ENCODE results near the gene RNU1-4. TPM values are rescaled to one million over a fixed set of nuclear protein-coding genes. Genes with fewer than 3 reads are reported as not detected.

Gene RNU1-4
- total RNA-seq, 6 experiments from 2014 or later = 1,191 to 2,394 (median 1,819) TPM

- H3K27ac Mint-ChIP-seq = no peak overlapping the region
- no peaks in the 10 kb centered on the region for H3K36me3 Mint-ChIP-seq (ENCODE audit: low read depth)
- H3K4me3 Mint-ChIP-seq = no peak overlapping the region
- TF ChIP-seq, protein P1, sequence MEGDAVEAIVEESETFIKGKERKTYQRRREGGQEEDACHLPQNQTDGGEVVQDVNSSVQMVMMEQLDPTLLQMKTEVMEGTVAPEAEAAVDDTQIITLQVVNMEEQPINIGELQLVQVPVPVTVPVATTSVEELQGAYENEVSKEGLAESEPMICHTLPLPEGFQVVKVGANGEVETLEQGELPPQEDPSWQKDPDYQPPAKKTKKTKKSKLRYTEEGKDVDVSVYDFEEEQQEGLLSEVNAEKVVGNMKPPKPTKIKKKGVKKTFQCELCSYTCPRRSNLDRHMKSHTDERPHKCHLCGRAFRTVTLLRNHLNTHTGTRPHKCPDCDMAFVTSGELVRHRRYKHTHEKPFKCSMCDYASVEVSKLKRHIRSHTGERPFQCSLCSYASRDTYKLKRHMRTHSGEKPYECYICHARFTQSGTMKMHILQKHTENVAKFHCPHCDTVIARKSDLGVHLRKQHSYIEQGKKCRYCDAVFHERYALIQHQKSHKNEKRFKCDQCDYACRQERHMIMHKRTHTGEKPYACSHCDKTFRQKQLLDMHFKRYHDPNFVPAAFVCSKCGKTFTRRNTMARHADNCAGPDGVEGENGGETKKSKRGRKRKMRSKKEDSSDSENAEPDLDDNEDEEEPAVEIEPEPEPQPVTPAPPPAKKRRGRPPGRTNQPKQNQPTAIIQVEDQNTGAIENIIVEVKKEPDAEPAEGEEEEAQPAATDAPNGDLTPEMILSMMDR (IDR thresholded peaks at IDR 0.05) = no peak; the same call in 1 of the 2 replicates
- H3K9me3 Mint-ChIP-seq = no peaks in the 10 kb centered on the region
- DNase-seq = peak; percentile 0
- H3K27me3 Mint-ChIP-seq (ENCODE audit: insufficient read depth) = peaks cover 43% of the 10 kb centered on the region
- no peaks in the 10 kb centered on the region for H3K4me1 Mint-ChIP-seq (ENCODE audit: low read depth)
These were observed 21.3 kb upstream of the RNU1-4 start for GRCh38 chr1:16718908-16719533.

GRCh38 chr1:16719571-16720350 lies 20.6 kb upstream of the RNU1-4 start:
- Mint-ChIP-seq H3K4me1 (ENCODE audit: low read depth) (no peaks in the 10 kb centered on the region), H3K27ac (no peak overlapping the region), H3K27me3 (ENCODE audit: insufficient read depth) (peaks cover 43% of the 10 kb centered on the region), H3K4me3 (no peak overlapping the region), H3K9me3 (no peaks in the 10 kb centered on the region), H3K36me3 (ENCODE audit: low read depth) (no peaks in the 10 kb centered on the region)
- peak; percentile 7 for DNase-seq
- TF ChIP-seq, protein P1 (IDR thresholded peaks at IDR 0.05) = no peak

- TF ChIP-seq, protein P1 (IDR thresholded peaks at IDR 0.05) = no peak
- Mint-ChIP-seq H3K4me1 (ENCODE audit: low read depth) (no peaks in the 10 kb centered on the region), H3K9me3 (no peaks in the 10 kb centered on the region), H3K27me3 (ENCODE audit: insufficient read depth) (peaks cover 43% of the 10 kb centered on the region), H3K27ac (no peak overlapping the region), H3K36me3 (ENCODE audit: low read depth) (no peaks in the 10 kb centered on the region), H3K4me3 (no peak overlapping the region)
- peak; percentile 0 for DNase-seq
These were observed 19.7 kb upstream of the RNU1-4 start for GRCh38 chr1:16720351-16721223.

DNA sequence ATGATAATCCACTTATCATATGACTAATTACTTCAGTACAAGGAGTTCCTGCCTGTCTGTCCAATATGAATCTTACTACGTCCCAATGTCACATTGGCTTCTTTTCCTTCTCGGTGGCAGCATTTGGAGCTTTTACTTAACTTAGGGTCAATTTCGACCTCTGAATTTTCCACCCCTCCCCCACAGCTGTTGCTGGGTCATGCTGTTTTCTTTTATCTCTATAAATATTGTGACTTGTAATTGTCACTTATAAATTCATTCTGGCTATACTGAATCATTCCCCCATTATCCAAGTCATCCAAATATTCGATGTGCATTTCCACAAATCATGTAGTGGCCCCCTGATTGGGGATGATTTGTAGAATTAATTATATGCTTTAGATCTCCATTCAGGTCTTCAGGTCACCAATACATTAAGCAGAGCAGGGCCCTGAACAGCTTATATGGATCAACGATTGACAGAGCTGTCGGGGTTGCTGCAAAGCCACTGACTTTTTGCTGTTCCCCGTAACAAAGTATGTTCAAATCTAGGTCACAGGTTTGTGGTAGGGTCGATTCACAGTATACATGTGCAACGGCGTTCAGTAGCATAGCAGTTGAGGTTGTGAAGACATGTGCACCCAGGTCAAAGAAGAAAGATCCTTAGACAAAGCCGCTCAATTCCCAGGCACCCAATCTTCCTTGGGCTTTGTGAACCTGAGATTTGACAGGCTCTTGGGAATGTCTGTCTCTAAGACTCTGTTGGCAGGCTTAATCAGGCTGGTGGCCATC lies 18.3 kb upstream of the RNU1-4 start:
- no peak overlapping the region for H3K4me3 Mint-ChIP-seq
- H3K4me1 Mint-ChIP-seq (ENCODE audit: low read depth) = no peaks in the 10 kb centered on the region
- TF ChIP-seq, protein P1 (IDR thresholded peaks at IDR 0.05) = no peak
- H3K9me3 Mint-ChIP-seq = no peaks in the 10 kb centered on the region
- DNase-seq = no peak
- H3K27ac Mint-ChIP-seq = no peak overlapping the region
- H3K36me3 Mint-ChIP-seq (ENCODE audit: low read depth) = no peaks in the 10 kb centered on the region
- H3K27me3 Mint-ChIP-seq (ENCODE audit: insufficient read depth) = peaks cover 31% of the 10 kb centered on the region
